ENCODE data around the gene GARNL3. TPM values are rescaled to one million over a fixed set of nuclear protein-coding genes. Genes with fewer than 3 reads are reported as not detected.
A peak's percentile ranks its signal among the peaks of the same experiment; 100 is the strongest.

GARNL3 gene
- total RNA-seq, 3 donors from 2014 or later = 13.4 to 44.8 (median 26.2) TPM

- TF ChIP-seq CTCF (IDR thresholded peaks at IDR 0.05) (peak in 2 of 3 donors; percentile 39 to 50), POLR2A (IDR thresholded peaks at IDR 0.05) (no peak)
- no peak overlapping the region for H3K4me3 ChIP-seq
- peaks cover 3% of the 10 kb centered on the region for H3K36me3 ChIP-seq
- intact Hi-C loops (cut with DNase I; ENCODE audit: low total_unique reads) = no loop called here
- no peaks in the 10 kb centered on the region for H3K4me1 ChIP-seq
- H3K27ac ChIP-seq = no peak overlapping the region
- H3K9me3 ChIP-seq = no peaks in the 10 kb centered on the region
- H3K27me3 ChIP-seq = no peaks in the 10 kb centered on the region
- no peak for DNase-seq (ENCODE audit: low spot score in 2 of 2)
Measured at GRCh38 chr9:127347831-127348776, 83.5 kb downstream of the GARNL3 start.

- Histone ChIP-seq H3K36me3 (peaks cover under 1% of the 10 kb centered on the region), H3K27ac (no peak overlapping the region), H3K4me1 (no peaks in the 10 kb centered on the region), H3K9me3 (no peaks in the 10 kb centered on the region), H3K4me3 (no peak overlapping the region), H3K27me3 (no peaks in the 10 kb centered on the region)
- intact Hi-C loops (cut with DNase I; ENCODE audit: low total_unique reads) = no loop called here
- TF ChIP-seq POLR2AphosphoS5 (IDR thresholded peaks at IDR 0.05) = no peak
- no peak for DNase-seq (ENCODE audit: low spot score in 2 of 2)
Measured at GRCh38 chr9:127349483-127350113, 85.0 kb downstream of the GARNL3 start.

- H3K27ac ChIP-seq = no peak overlapping the region
- no peaks in the 10 kb centered on the region for H3K27me3 ChIP-seq
- H3K36me3 ChIP-seq = no peaks in the 10 kb centered on the region
- no peaks in the 10 kb centered on the region for H3K4me1 ChIP-seq
- no peak for TF ChIP-seq POLR2AphosphoS5 (IDR thresholded peaks at IDR 0.05)
- no peak for TF ChIP-seq CTCF (IDR thresholded peaks at IDR 0.05)
- TF ChIP-seq POLR2A (IDR thresholded peaks at IDR 0.05) = no peak
- no peak for DNase-seq (ENCODE audit: low spot score in 2 of 2)
- no peaks in the 10 kb centered on the region for H3K9me3 ChIP-seq
- intact Hi-C loops (cut with DNase I; ENCODE audit: low total_unique reads) = no loop called here
- H3K4me3 ChIP-seq = no peak overlapping the region
Measured at GRCh38 chr9:127351182-127352166, 86.9 kb downstream of the GARNL3 start.

GRCh38 chr9:127353882-127354281 lies 89.3 kb downstream of the GARNL3 start:
- H3K27ac ChIP-seq = no peak overlapping the region
- no peak overlapping the region for H3K4me3 ChIP-seq
- intact Hi-C loops (cut with DNase I; ENCODE audit: low total_unique reads) = no loop called here
- no peaks in the 10 kb centered on the region for H3K9me3 ChIP-seq
- no peaks in the 10 kb centered on the region for H3K36me3 ChIP-seq
- no peaks in the 10 kb centered on the region for H3K27me3 ChIP-seq
- no peaks in the 10 kb centered on the region for H3K4me1 ChIP-seq
- no peak for DNase-seq (ENCODE audit: low spot score in 2 of 2)
- TF ChIP-seq POLR2AphosphoS5 (IDR thresholded peaks at IDR 0.05) = no peak
- no peak for TF ChIP-seq CTCF (IDR thresholded peaks at IDR 0.05)
- no peak for TF ChIP-seq POLR2A (IDR thresholded peaks at IDR 0.05)

- H3K36me3 ChIP-seq = no peaks in the 10 kb centered on the region
Measured at GRCh38 chr9:127356906-127357305, 92.3 kb downstream of the GARNL3 start.

More at GRCh38 chr9:127356906-127357305, 92.3 kb downstream of the GARNL3 start:
- Histone ChIP-seq H3K9me3 (no peaks in the 10 kb centered on the region), H3K27ac (no peak overlapping the region), H3K4me1 (no peaks in the 10 kb centered on the region), H3K4me3 (no peak overlapping the region), H3K27me3 (no peaks in the 10 kb centered on the region)
- intact Hi-C loops (cut with DNase I; ENCODE audit: low total_unique reads) = no loop called here
- DNase-seq (ENCODE audit: low spot score in 2 of 2) = no peak
- TF ChIP-seq POLR2AphosphoS5 (IDR thresholded peaks at IDR 0.05) (no peak), CTCF (IDR thresholded peaks at IDR 0.05) (no peak), POLR2A (IDR thresholded peaks at IDR 0.05) (no peak)

All from breast epithelium (tissue), 4 donors.